HG03108 (cell line): ENCODE data around the gene GALNT17.
"Not testable (repeated sequence)": the region's sequence is repeated elsewhere in the genome, so short reads cannot be mapped to it uniquely, and the experiment has no call there.

Experiments used
- ATAC-seq: cut with Tn5 transposase; IDR thresholded peaks from one replicate; pipeline ENCODE4 v1.9.1; 2021; ENCODE audit warnings: moderate library complexity; ENCODE audit not compliant: unreplicated experiment

The GALNT17 gene

DNA sequence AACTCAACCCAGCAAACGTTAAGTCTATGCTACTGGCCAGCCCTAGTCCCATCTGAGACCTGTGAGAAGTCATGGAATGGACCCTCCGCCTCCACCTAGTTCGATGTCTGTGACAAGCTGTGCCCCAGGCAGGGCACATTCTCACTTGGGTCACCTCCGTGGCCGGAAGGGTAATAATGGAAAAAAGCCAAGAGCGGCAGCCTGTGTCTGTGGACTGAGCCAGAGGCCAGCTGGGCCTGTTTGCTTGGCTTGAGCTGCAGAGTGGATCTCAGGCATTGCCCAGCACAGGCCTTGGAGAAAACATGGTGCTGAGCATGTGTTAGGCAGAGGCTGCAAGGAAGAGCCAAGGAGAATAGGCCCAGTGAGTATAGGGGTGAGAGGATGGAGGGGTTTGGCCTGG, 97.8 kb downstream of the GALNT17 start:
- no peak for ATAC-seq

DNA sequence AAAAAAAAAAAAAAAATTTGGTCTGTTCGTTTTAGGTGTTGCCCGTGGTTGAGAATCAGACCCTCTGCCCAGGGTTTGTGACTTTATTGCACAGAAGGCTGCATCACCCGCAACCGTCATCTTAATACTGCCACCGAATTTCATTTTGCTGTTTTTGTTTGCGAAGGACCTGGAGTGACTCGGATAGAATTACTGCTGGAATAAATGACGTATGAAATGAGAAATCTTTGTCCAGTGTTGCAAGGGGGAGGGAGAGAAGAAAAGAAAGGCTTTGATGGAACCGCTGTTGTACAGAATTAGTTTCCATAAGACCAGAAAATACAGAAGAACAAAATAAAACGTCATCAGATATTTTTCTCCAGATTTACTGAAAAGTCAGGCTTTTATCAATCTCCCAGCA, 103.3 kb downstream of the GALNT17 start:
- ATAC-seq, result no peak

DNA sequence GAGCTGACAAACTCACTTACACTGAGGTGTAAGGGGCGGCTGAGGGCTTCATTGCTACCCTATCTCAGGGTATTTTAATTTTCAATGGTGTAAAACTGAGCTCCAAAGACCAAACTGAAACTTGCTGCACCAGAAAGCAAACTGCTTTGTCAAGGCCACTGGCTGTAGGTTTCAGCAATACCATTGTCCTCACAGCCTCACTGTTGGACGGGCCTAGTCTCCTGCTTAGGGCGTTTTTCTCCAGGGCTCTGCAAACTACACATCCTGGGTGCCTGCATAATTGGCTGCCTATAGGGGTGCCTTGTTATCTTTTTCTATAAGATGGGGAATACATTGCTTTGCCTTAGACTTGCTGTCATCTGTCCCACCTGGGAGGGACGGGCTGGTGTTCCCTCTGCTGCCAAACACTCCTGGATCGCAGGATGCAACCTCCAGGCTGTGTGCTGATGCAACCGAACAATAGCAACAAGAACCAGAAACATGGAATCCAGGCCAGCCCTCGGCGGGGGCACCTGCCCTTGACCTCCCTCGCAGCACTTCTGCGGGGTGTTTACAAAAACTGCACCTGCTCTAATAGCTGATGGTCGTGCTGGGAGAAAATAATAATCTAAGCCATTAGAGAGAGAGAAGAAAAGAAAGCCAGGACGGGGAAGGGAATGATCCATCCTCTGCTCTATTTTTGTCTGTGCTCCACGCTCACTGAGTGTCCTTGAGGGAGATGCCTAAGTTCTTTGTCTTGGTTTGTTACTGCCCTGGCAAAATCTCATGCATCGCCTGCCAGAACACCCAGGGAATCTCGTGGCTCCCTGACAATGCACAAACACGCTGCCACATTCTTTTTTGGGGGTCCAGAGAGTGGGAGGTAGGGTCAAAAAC, 104.5 kb downstream of the GALNT17 start:
- ATAC-seq, result no peak

DNA sequence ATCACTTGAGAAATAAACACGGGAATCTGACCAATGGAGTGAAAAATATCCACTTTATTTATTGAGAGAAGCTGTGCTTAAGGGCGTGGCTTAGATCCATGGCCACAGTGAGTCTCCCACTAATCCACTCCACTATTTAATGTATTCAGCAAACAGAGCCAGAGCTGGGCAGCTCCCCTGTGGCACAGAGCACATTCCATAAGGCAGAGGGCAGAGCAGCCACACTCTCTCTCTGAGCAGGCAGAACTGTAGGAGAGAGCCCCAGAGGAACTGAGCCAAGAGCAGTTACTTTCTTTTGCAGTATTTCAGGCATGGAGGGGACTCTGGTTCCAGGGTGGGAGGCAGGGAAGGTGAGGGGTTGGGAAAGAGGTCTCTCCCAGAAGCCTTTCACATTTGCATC, 106.0 kb downstream of the GALNT17 start:
- ATAC-seq, result no peak

DNA sequence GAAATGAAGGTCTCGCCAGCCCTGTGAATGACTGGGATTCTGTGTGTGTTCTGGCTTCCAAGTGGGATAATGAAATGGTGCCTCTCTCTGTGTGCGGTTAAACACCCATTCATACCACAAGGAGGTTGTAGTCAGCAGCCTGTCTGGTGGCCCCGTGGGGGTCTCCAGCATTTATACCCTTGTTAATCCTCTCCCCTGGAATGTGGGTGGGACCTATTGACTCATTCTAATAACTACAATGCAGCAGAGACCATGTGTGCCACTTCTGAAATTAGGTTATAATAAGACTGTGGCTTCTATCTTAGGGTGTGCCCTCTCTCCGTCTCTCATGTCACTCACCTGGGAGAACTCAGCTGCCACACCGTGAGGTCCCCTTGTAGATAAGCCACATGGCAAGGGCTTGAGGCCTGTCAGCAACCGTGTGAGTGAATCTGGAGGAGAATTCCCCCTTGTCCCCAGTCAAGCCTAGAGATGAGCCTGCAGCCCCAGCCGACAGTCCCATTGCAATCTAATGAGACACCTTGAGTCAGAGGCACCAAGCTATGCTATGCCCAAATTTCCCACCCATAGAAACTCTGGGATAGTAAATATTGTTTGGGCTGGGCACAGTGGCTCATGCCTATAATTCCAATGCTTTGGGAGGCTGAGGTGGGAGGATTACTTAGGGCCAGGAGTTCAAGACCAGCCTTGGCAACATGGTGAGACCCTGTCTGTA, 106.8 kb downstream of the GALNT17 start:
- no peak for ATAC-seq

DNA sequence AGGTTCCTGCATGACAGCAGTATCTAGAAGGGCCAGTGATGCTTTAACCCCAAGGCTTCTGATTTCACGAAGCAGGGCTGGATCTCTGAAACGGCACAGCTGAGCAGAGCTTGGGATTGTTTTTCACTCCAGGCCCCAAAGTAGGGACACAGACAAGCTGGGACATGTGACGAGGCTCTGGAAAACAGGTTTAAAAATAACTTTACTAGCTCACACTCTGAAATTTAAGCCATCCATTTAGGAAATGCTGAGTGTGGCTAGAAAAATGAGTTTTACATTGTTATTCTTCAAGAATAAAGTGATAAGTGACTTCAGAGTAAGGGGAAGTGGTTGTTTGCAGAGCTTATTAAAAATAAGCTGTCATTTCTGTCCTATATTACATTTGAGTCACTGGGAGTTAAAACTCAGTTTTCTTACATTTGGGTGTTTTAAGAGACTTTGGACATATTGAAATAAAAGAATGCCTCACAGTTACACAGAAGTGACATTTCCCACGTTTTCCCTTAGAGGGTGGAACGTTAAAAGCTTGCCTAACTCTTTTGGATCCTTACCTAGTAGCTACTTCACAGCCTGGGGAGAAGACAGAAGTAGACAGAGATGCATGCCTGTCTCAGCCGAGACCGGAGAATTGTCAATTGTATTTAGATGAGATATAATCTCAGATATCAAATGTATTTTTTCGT, 107.8 kb downstream of the GALNT17 start:
- ATAC-seq, result no peak

DNA sequence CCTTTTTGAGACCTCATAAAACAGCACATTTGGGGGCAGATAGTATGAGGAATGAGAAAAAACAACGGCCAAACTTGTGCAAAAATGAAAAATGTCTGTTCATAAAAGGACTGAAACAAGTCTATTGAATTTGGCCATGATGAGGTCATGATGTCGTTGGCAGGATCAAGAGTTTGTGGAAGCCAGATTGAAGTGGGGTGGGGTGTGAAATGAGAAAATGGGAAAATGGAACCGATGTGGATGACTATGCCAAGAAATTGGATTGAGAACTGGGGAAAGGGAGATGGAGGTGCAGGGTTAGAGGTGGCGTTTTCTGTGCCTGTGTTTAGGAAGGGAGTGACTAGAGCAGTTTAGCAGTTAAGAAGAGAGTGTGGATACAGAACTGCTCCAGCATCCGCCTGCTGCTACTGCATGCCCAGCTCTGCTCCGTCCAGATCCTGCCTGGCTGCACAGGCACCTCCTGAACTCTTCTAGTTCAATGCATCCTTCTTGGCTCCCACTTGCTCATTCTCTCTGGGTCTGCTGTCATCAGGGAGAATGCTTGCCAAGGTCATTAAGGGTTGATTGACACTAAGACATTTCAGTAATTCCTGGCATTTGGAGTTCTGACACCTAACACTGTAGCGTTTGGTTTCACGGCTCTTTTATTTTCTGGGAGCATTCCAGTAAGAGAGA, 111.9 kb downstream of the GALNT17 start:
- no peak for ATAC-seq

DNA sequence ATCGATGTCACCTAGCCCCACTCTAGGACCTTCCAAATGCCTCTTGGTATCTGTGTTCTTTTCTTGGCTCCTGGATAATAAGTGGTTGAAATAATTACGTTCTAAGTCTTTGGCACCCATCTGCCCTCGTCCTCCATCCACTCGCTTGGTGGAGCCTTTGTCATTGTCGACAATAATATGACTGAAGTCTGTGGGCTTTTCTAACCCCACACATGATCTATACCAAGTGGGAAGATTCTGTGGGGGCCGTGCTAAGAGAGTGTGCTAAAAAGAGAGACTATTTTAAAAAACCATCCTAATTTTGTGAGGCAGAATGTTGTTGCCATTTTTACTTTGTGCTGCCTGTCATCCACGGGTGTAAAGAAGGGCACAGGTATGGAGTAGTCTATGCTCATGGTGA, 113.1 kb downstream of the GALNT17 start:
- no peak for ATAC-seq

DNA sequence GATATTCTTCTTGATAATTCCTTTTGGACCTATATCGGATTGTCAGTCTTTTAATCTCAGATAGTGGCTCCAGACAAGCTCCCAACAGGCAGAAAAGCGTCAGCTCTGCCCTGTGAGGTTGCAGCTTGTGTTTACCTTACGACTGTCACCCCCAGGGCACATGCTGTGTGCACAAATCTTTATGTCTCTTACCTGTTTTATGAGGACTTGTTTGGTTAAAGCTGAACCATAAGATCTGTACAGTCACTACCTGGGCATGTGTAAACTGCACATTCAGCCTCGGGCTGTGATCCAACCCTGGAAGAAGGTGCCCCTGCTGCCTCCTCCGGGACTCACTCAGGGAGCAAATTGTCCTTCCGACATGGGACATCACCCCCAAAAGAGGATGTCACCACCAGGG, 119.8 kb downstream of the GALNT17 start:
- ATAC-seq, result no peak

DNA sequence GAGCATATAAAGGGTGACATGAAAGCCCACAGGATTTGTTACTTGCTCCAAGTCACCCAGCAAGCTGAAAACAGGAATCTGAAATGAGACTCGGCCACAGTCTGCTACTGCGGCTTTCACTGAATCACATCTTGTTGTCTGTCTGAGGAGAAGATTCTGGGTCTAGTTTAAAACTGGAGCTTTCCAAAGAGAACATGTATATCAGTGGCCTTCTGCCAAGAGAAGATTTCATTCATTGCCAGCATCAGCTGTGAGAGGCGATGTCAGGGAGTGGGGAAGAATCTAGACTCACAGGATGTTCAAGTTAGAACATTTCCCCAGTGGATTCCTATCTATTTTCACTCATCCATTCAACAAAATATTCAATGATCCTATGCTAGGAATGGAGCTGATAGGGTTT, 122.8 kb downstream of the GALNT17 start:
- ATAC-seq, result no peak

DNA sequence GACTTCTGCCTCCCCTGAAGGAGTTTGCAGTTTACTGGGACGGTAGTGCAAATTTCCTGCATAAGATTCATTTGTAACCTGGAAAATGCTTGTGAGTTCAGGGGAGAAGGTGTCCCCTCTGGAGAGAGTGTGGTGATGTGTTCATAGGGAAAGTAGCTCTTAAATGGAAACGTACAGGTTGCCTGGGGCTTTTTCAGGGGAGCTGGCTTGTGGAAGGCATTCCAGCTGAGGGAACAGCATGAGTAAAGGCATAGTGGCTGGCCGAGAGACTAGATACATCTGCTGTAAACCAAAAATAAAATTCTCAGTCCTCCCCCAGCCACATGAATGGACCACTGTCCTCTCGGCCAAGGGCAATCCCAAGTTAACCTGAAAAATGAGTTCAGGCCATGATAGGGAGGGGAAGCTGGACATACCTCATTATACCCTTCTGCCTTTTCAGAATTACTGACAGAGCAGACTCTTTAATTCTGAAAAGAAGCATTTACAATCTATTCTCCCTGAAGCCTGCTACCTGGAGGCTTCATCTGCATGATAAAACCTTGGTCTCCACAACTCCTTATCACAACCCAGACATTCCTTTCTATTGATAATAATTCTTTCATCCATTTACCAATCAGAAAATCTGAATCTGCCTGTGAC, 123.7 kb downstream of the GALNT17 start:
- no peak for ATAC-seq

DNA sequence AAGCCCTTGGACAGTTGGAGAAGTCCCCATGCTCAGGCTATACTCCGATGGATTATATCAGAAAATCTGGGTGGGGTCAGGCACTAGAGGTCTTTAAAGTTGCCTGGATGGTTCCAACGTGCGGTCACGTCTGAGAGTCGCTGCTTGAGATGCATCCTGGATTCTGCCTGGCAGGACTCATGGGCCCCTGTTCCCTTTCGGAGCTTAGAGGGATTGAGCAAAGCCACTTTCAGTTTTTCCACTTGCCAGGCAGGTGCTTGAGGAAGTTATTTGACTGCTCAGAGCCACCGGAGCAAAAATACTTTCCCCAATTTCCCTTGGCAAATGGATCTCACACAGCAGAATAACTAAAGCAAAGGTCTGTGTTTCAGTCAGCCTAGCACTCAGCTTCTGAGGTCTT, 129.1 kb downstream of the GALNT17 start:
- no peak for ATAC-seq

DNA sequence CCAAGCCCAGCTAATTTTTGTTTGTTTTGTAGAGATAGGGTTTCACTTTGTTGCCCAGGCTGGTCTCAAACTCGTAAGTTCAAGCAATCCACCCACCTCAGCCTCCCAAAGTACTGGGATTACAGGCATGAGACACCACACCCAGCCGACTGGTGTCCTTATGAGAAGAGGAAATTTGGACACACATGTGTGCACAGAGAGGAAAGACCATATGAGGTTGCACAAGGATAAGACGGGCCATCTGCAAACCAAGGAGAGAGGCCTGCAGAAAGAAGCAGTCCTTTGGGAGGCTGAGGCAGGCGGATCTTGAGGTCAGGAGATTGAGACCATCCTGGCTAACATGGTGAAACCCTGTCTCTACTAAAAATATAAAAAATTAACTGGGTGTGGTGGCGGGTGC, 130.9 kb downstream of the GALNT17 start:
- ATAC-seq, result not testable (repeated sequence)

DNA sequence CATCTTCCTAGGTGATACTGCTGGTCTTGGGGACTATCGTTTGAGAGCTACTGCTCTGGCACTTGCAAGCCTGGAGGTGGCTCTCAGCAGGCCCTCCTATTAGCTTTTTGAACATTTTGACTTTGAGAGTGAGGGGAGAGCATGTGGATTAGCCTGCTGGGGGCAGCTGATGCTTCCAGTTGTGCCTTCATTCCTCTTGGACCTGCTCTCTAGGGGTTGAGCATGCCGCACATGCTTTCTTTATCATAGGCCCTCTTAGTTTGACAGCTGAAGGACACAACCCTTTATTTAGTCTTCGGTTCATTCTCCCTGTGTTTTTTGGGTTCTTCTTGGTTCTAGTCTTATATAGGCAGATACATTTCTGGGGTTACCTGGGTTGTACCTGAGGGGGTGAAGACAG, 132.1 kb downstream of the GALNT17 start:
- ATAC-seq, result no peak

DNA sequence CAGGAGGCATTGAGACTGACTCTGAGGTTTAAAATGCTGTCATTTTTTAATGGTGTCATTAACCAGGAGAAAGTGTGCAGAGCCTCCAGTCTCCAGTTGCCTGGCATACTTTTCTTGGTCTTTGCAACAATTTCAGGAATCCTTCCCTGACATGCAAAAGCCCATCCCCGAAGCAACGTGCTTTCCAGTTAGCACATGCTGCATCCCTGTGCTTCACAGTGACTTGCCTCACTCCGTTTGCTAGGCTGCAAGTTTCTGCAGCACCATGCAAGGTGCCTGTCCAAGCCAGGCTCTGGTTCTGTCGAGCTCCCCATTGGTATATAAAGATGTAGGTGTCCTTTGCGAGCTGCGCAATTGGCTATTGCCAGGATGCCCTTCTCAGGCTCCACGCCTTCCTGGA, 135.0 kb downstream of the GALNT17 start:
- no peak for ATAC-seq

DNA sequence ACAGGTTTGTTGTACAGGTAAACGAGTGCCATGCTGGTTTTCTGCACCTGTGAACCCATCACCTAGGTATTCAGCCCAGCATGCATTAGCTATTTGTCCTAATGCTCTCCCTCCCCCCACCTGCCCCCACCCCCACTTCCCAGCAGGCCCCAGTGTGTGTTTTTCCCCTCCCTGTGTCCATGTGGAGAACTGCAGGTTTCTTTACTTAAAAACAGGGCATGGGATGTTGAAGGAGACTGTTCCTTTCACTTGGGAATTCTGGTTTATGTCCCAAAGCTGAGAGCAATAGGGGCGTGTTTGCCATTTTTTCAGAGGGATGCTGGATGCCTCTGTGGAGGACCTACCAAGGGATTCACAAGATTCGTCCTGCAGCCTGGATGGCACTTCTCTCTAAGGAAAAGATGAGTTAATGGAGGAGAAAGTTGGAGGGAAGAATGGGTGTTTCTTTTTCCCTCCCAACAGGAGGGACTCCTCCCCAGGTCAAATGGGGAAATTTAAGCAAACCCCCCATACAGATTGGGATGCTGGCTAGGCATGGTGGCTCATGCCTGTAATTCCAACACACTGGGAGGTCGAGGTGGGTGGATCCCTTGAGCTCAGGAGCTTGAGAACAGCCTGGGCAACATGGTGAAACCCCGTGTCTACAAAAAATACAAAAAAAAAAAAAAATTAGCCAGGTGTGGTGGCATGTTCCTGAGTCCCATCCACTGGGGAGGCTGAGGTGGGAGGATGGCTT, 136.0 kb downstream of the GALNT17 start:
- no peak for ATAC-seq

DNA sequence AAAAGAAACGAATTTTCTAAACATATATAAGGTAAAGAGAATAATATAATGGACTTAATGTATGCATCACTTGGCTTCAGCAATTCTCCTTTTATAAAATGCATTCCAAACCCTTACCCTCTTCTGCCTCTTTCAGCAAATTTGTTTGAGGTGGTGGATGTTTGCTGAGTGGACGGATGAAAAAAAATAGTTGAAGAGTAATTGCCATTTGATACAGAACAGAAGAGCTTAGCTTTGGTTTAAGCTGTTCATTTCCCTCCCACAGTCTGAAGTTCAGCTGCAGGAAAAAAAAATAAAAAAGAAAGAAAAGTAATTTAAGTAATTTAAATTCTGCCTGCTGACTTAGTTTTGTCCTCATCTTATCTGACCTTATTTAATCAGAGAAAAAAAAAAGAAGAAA, 138.6 kb downstream of the GALNT17 start:
- ATAC-seq, result no peak

DNA sequence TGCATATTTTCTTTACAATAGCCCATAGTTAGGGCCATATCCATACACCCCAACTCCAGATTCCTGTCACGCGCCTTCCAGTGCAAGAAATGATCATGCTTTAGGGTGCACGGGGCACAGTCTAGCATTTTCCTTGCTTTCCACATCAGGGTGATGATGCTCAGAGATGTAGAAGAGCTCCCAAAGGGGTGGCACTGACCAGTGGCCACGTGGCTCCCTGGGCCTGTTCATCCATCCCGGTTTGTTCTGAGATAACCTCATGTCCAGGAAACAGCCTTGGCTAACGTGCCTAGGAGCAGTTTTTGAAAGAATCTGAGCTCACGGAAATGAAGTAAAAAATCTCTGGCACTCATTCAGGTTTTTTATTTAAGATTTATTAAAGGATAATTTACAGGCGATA, 139.3 kb downstream of the GALNT17 start:
- ATAC-seq, result no peak

DNA sequence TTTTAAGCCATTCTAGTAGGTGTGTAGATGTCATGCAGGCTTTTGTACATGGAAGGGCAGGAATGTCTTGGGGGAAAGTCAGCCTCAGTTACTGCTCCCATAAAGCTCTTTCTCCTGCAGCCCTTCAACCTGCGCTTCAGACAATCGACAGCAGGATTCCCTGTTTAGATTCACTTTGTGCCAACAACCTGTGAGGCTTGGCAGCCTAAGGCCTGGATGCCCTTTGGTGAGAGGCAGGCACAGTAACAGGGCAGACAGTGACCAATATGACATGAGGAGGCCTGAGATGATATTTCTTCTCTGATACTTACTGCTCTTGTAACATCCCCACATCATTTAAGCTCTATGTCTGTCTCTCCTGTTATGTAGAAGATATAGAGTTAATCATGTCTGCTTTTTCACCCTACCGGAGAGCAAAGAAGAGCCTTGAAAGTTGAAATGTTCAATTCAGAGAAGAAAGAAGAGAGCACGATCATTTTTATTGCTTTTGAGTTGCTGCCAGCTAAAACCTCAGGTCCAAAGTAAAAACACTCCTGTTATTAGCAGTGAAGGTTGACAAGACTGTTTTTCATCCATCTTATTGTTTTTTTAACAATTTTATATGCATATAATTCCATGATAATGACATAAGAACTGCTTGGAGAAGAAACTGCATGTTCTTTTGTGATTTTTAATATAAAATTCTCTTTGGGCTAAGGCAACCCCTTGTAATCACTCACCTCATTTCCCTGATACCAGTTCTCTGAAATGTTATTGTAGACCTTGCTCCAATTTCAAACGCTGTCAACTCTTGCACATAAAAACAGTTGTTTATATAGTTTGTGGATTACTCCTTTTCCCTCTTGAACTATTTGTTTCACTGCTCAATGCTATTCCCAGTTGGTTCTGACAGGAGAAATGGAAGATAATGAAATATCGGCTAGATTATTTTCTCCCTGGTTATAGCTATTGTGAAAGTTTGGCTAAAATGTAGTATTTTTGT, 140.9 kb downstream of the GALNT17 start:
- ATAC-seq, result no peak
